GM18951 (cell line): Measurements from ENCODE around the gene SNAP91.

Experiments used
- POLR2A ChIP-seq: IDR thresholded peaks from 4 replicates; pipeline ENCODE4 v1.6.1; 2011; ENCODE audit warnings: mild to moderate bottlenecking; ENCODE audit not compliant: insufficient read length, insufficient read depth; ENCODE audit errors: extremely low read depth
- in situ Hi-C: fragments of 300-500 bp; cut with MboI; formaldehyde crosslinking; loops from one replicate; pipeline ENCODE4 v1.12.0; 2022; ENCODE audit warnings: low sequenced_read_pairs, mixed read lengths, inconsistent platforms; ENCODE audit not compliant: unreplicated experiment

The SNAP91 gene

GRCh38 chr6:83511266-83511665, 197.6 kb downstream of the SNAP91 start:
- TF ChIP-seq POLR2A, result no peak
- in situ Hi-C loops, result no loop called here

GRCh38 chr6:83510791-83511190, 198.1 kb downstream of the SNAP91 start:
- no peak for TF ChIP-seq POLR2A
- in situ Hi-C loops, result no loop called here

GRCh38 chr6:83509441-83509840, 199.5 kb downstream of the SNAP91 start:
- TF ChIP-seq POLR2A, result no peak

GRCh38 chr6:83505356-83505755, 203.5 kb downstream of the SNAP91 start:
- TF ChIP-seq POLR2A, result no peak
- in situ Hi-C loops, result no loop called here

More at GRCh38 chr6:83509441-83509840, 199.5 kb downstream of the SNAP91 start:
- in situ Hi-C loops, result no loop called here
